ENCODE measurements around the gene GPR26. TPM values are rescaled to one million over a fixed set of nuclear protein-coding genes. Genes with fewer than 3 reads are reported as not detected.

The GPR26 gene
- total RNA-seq, 1 experiment from 2014 or later = 0.07 TPM

DNA sequence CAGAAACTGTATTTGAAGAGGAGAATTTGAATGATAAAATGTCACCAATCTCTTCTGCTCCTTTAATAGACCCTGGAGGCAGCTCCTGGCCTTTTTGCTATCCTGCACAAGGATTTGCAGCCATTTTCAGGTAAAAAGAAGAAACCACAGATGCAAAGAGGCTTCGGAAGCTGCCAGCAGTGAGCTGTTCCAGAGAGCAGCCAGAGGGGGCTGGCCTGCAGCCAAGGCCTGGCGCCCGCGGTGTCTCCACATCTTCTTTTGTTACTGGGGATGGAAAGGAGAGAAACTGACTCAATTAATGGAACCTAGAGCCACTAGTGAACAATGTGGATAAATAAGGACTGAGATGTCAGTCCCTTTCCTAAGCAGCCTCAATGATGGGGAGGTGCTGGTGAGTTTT is 23.9 kb upstream of the GPR26 start:
- Histone ChIP-seq H3K4me1 (ENCODE audit: insufficient read depth, low read length) (peaks cover 17% of the 10 kb centered on the region), H2BK5ac (ENCODE audit: insufficient read length, low read length) (no peak overlapping the region), H2AFZ (ENCODE audit: low read length) (no peak overlapping the region), H3K18ac (ENCODE audit: insufficient read length, low read depth, low read length) (no peak overlapping the region), H2AK5ac (ENCODE audit: insufficient read length, low read length) (no peak overlapping the region), H3K9me3 (ENCODE audit: control insufficient read depth, low read depth, low read length) (no peaks in the 10 kb centered on the region), H2BK12ac (ENCODE audit: insufficient read length, low read depth, low read length) (no peak overlapping the region), H3K56ac (ENCODE audit: insufficient read length, low read depth, low read length) (no peak overlapping the region), H3K4ac (ENCODE audit: low read depth, low read length) (no peak overlapping the region), H3K79me2 (ENCODE audit: insufficient read depth, low read length) (no peaks in the 10 kb centered on the region), H4K20me1 (ENCODE audit: control insufficient read depth, insufficient read depth, insufficient read length) (no peaks in the 10 kb centered on the region), H4K5ac (ENCODE audit: insufficient read length, low read depth, low read length) (no peak overlapping the region), H2BK20ac (ENCODE audit: low read depth, low read length, poor library complexity, severe bottlenecking) (no peak overlapping the region), H3K27ac (ENCODE audit: insufficient read length, low read depth, low read length) (no peak overlapping the region), H3K14ac (ENCODE audit: insufficient read depth, low read length) (no peak overlapping the region), H3T11ph (ENCODE audit: low read length) (no peak overlapping the region), H3K27me3 (ENCODE audit: insufficient read depth, low read length) (no peaks in the 10 kb centered on the region), H2BK120ac (ENCODE audit: low read depth, low read length, poor library complexity, severe bottlenecking) (no peak overlapping the region), H4K91ac (ENCODE audit: insufficient read length, low read depth, low read length) (no peak overlapping the region), H3K79me1 (ENCODE audit: insufficient read depth, low read depth, low read length, poor library complexity, severe bottlenecking) (no peaks in the 10 kb centered on the region), H2BK15ac (ENCODE audit: low read depth, low read length) (no peak overlapping the region), H3K4me2 (ENCODE audit: insufficient read depth, insufficient read length, low read length) (no peak overlapping the region), H3K23me2 (ENCODE audit: insufficient read length, low read depth, low read length, poor library complexity, severe bottlenecking) (no peaks in the 10 kb centered on the region), H3K9ac (ENCODE audit: extremely low read depth, insufficient read length, low read length) (no peak overlapping the region), H4K8ac (replicated peaks; ENCODE audit: insufficient read length, low read depth, low read length) (no peak overlapping the region), H3K23ac (ENCODE audit: insufficient read length, low read depth, low read length) (no peak overlapping the region)
- Mint-ChIP-seq H3K36me3 (ENCODE audit: insufficient read depth in 1 of 3, low read depth in 3 of 3) (no peaks in the 10 kb centered on the region), H3K4me3 (no peak overlapping the region), H3K27ac (peak overlapping the region in 2 of 3 experiments; percentile 19 to 31; a peak in 4 of 7 replicates), H3K27me3 (ENCODE audit: low read depth) (peaks cover 5% of the 10 kb centered on the region), H3K9me3 (no peaks in the 10 kb centered on the region), H3K4me1 (peaks cover 33 to 39% of the 10 kb centered on the region in 2 experiments)
- DNase-seq = peak; percentile 49
- no CpG with 5 or more reads among the region's 4 CpGs for WGBS (ENCODE audit: extremely low coverage, insufficient read length, low lambda C conversion rate)
- TF ChIP-seq, protein P1, sequence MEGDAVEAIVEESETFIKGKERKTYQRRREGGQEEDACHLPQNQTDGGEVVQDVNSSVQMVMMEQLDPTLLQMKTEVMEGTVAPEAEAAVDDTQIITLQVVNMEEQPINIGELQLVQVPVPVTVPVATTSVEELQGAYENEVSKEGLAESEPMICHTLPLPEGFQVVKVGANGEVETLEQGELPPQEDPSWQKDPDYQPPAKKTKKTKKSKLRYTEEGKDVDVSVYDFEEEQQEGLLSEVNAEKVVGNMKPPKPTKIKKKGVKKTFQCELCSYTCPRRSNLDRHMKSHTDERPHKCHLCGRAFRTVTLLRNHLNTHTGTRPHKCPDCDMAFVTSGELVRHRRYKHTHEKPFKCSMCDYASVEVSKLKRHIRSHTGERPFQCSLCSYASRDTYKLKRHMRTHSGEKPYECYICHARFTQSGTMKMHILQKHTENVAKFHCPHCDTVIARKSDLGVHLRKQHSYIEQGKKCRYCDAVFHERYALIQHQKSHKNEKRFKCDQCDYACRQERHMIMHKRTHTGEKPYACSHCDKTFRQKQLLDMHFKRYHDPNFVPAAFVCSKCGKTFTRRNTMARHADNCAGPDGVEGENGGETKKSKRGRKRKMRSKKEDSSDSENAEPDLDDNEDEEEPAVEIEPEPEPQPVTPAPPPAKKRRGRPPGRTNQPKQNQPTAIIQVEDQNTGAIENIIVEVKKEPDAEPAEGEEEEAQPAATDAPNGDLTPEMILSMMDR (conservative IDR thresholded peaks at IDR 0.05) = no peak

All from H9 (cell line).